HepG2 (cell line): ENCODE results near the gene EPB41. TPM values are rescaled to one million over a fixed set of nuclear protein-coding genes. Genes with fewer than 3 reads are reported as not detected.

ENCODE experiments used
- BHLHE40 ChIP-seq: IDR thresholded peaks from 2 replicates; pipeline ENCODE4 v1.6.1; 2011; ENCODE audit warnings: low read length, improper control_type of control experiment
- DMAP1 ChIP-seq: IDR thresholded peaks from 2 replicates; pipeline ENCODE4 v1.6.1; 2016
- FOXO4 ChIP-seq: sonication (generic); formaldehyde crosslinking; conservative IDR thresholded peaks from 2 replicates; pipeline ENCODE4 v1.8.1; 2023; ENCODE audit warnings: missing genetic modification reagents
- HINFP ChIP-seq: sonication (generic); formaldehyde crosslinking; IDR thresholded peaks from 2 replicates; pipeline ENCODE4 v1.4.0; 2020; ENCODE audit warnings: low read depth, mild to moderate bottlenecking, missing genetic modification reagents
- HNRNPL ChIP-seq: fragments of 200-400 bp; formaldehyde crosslinking; IDR thresholded peaks from 2 replicates; pipeline ENCODE4 v1.6.1; 2017; ENCODE audit warnings: mild to moderate bottlenecking, low read depth, low read length
- HOXA9 ChIP-seq: sonication (generic); formaldehyde crosslinking; IDR thresholded peaks from 2 replicates; pipeline ENCODE4 v1.8.1; 2022; ENCODE audit warnings: missing genetic modification reagents, mild to moderate bottlenecking, moderate library complexity, borderline replicate concordance
- KDM4B ChIP-seq: sonication (generic); formaldehyde crosslinking; IDR thresholded peaks from 2 replicates; pipeline ENCODE4 v1.4.0; 2020; ENCODE audit warnings: missing genetic modification reagents
- NCOR1 ChIP-seq: fragments of 200-600 bp; sonication (generic); IDR thresholded peaks from 2 replicates; pipeline ENCODE4 v1.7.0; 2017; ENCODE audit warnings: antibody characterized with exemption, low read length, borderline replicate concordance
- RARA ChIP-seq: IDR thresholded peaks from 2 replicates; pipeline ENCODE4 v1.6.1; 2016; ENCODE audit warnings: missing genetic modification reagents, missing compliant biosample characterization
- SNAPC2 ChIP-seq: sonication (generic); formaldehyde crosslinking; IDR thresholded peaks from 2 replicates; pipeline ENCODE4 v1.8.1; 2022; ENCODE audit warnings: mild to moderate bottlenecking, missing genetic modification reagents
- SNRNP70 ChIP-seq: fragments of 200-400 bp; formaldehyde crosslinking; IDR thresholded peaks from 2 replicates; pipeline ENCODE4 v1.6.1; 2017; ENCODE audit warnings: mild to moderate bottlenecking, low read depth, low read length, moderate library complexity
- SPEN ChIP-seq: sonication (generic); formaldehyde crosslinking; IDR thresholded peaks from 2 replicates; pipeline ENCODE4 v1.5.1; 2020; ENCODE audit warnings: low read depth, mild to moderate bottlenecking, missing genetic modification reagents
- SUZ12 ChIP-seq: fragments of 150-350 bp; IDR thresholded peaks from 2 replicates; pipeline ENCODE4 v1.6.1; 2014; ENCODE audit warnings: low read depth, low read length
- ZBTB10 ChIP-seq: sonication (generic); formaldehyde crosslinking; IDR thresholded peaks from 2 replicates; pipeline ENCODE4 v1.4.0; 2020; ENCODE audit warnings: missing genetic modification reagents, borderline replicate concordance
- ZBTB2 ChIP-seq: sonication (generic); formaldehyde crosslinking; IDR thresholded peaks from 2 replicates; pipeline ENCODE4 v1.8.0; 2022; ENCODE audit warnings: low read depth, missing genetic modification reagents
- ZGPAT ChIP-seq: IDR thresholded peaks from 2 replicates; pipeline ENCODE4 v1.6.1; 2016; ENCODE audit warnings: mild to moderate bottlenecking
- ZNF234 ChIP-seq: sonication (generic); formaldehyde crosslinking; conservative IDR thresholded peaks from 2 replicates; pipeline ENCODE4 v1.5.1; 2020; ENCODE audit warnings: mild to moderate bottlenecking, missing genetic modification reagents
- ZNF251 ChIP-seq: sonication (generic); formaldehyde crosslinking; IDR thresholded peaks from 2 replicates; pipeline ENCODE4 v1.9.0; 2021; ENCODE audit warnings: mild to moderate bottlenecking, missing genetic modification reagents
- ZNF350 ChIP-seq: sonication (generic); formaldehyde crosslinking; IDR thresholded peaks from 2 replicates; pipeline ENCODE4 v1.4.0; 2020; ENCODE audit warnings: mild to moderate bottlenecking, low read depth, missing genetic modification reagents, borderline replicate concordance
- ZNF512 ChIP-seq: sonication (generic); formaldehyde crosslinking; IDR thresholded peaks from 2 replicates; pipeline ENCODE4 v1.4.0; 2020; ENCODE audit warnings: mild to moderate bottlenecking, missing genetic modification reagents
- polyA plus RNA-seq, 8 experiments: library from polyadenylated mRNA; depleted of rRNA in 3 of 8; stranded (reverse) in 7 of 8; unstranded in 1 of 8; fragments of >200 nt; fragmentation: Illumina TruSeq in 4 of 8; extraction: Trizol in 4 of 8; gene quantifications; 2 replicates each; pipeline versions ENCODE4 v1.2.1 to v1.2.3, GENCODE V29; 2011 to 2016; ENCODE audit warnings: low read depth in 4 of 8, missing spikeins in 1 of 8, mixed read lengths in 1 of 8; ENCODE audit not compliant: insufficient read depth in 1 of 8
- total RNA-seq, 5 experiments: library from RNA; depleted of rRNA; stranded (reverse); fragments of >200 nt; fragmentation: Illumina TruSeq; extraction: Trizol; gene quantifications; 2 replicates each; pipeline ENCODE4 v1.2.3, GENCODE V29; 2016; ENCODE audit warnings: low read depth in 1 of 5

The EPB41 gene
- total and polyA plus RNA-seq, 2 of the 13 experiments (the other 11 are each of a cell fraction or from before 2014, with no cell fraction given) = 34.5 to 46.7 TPM

GRCh38 chr1:28882009-28882628 lies 32.2 kb upstream of the EPB41 start (continued):
- TF ChIP-seq ZNF512 (CRISPR knock-in tag) (no peak), ZNF251 (CRISPR knock-in tag) (no peak), SUZ12 (no peak), KDM4B (CRISPR knock-in tag) (no peak), NCOR1 (no peak), BHLHE40 (no peak), HINFP (CRISPR knock-in tag) (no peak), DMAP1 (CRISPR knock-in tag) (no peak), HOXA9 (no peak), RARA (CRISPR knock-in tag) (peak; percentile 6; the same call in 1 of the 2 replicates), FOXO4 (CRISPR knock-in tag) (no peak), SPEN (CRISPR knock-in tag) (no peak; the same call in 1 of the 2 replicates), ZBTB2 (no peak), SNRNP70 (no peak), ZNF234 (CRISPR knock-in tag) (no peak), ZGPAT (CRISPR knock-in tag) (peak; percentile 26; the same call in 1 of the 2 replicates), ZBTB10 (CRISPR knock-in tag) (no peak), ZNF350 (CRISPR knock-in tag) (peak; percentile 70; the same call in 1 of the 2 replicates), HNRNPL (no peak), SNAPC2 (CRISPR knock-in tag) (no peak)
